GM10847 (cell line): ENCODE data around the gene ACOT8.

Source experiments
- POLR2A ChIP-seq: IDR thresholded peaks from 2 replicates; pipeline ENCODE4 v1.6.1; 2011; ENCODE audit not compliant: insufficient read length; ENCODE audit errors: extremely low read depth

Gene ACOT8

GRCh38 chr20:45826381-45827019 lies 30.7 kb downstream of the ACOT8 start:
- TF ChIP-seq POLR2A: no peak

- TF ChIP-seq POLR2A: no peak
Measured at GRCh38 chr20:45823949-45824835, 33.0 kb downstream of the ACOT8 start.

GRCh38 chr20:45822857-45823256 lies 34.3 kb downstream of the ACOT8 start:
- no peak for TF ChIP-seq POLR2A

GRCh38 chr20:45821947-45822346 lies 35.2 kb downstream of the ACOT8 start:
- no peak for TF ChIP-seq POLR2A

GRCh38 chr20:45819466-45819865 lies 37.7 kb downstream of the ACOT8 start:
- TF ChIP-seq POLR2A: no peak

GRCh38 chr20:45818239-45818638 lies 39.0 kb downstream of the ACOT8 start:
- TF ChIP-seq POLR2A: no peak

GRCh38 chr20:45817376-45818194 lies 39.6 kb downstream of the ACOT8 start:
- no peak for TF ChIP-seq POLR2A

GRCh38 chr20:45816951-45817350 lies 40.2 kb downstream of the ACOT8 start:
- no peak for TF ChIP-seq POLR2A

GRCh38 chr20:45814314-45814713 lies 42.9 kb downstream of the ACOT8 start:
- no peak for TF ChIP-seq POLR2A

GRCh38 chr20:45813489-45813888 lies 43.7 kb downstream of the ACOT8 start:
- TF ChIP-seq POLR2A: no peak

- TF ChIP-seq POLR2A: no peak
Measured at GRCh38 chr20:45813006-45813340, 44.2 kb downstream of the ACOT8 start.

GRCh38 chr20:45812157-45813005 lies 44.8 kb downstream of the ACOT8 start, which contains the start of gene UBE2C:
TSS of gene UBE2C (plus strand) at chr20:45812644. CDS start at chr20:45812696, 52 bp downstream.
- peak; percentile 39 for TF ChIP-seq POLR2A

- no peak for TF ChIP-seq POLR2A
Measured at GRCh38 chr20:45810191-45810970, 46.8 kb downstream of the ACOT8 start.

- no peak for TF ChIP-seq POLR2A
Measured at GRCh38 chr20:45801851-45802250, 55.3 kb downstream of the ACOT8 start.
